LNCaP clone FGC (cell line): ENCODE results near the gene CTNNBL1.
"Not testable (repeated sequence)": the region's sequence is repeated elsewhere in the genome, so short reads cannot be mapped to it uniquely, and the experiment has no call there.

ENCODE experiments used
- DNase-seq: peaks from one replicate; pipeline ENCODE4 v3.0.0-alpha.2; 2011; ENCODE audit warnings: low read depth
- H3K4me3 ChIP-seq: 2 replicates; pipeline ENCODE4 v1.5.1; 2011; ENCODE audit warnings: mild to moderate bottlenecking, low read depth, low read length, control low read depth
- CTCF ChIP-seq: IDR thresholded peaks from 2 replicates; pipeline ENCODE4 v1.5.1; 2012; ENCODE audit warnings: mild to moderate bottlenecking; ENCODE audit not compliant: control insufficient read depth, insufficient read depth; ENCODE audit errors: extremely low read depth

Gene CTNNBL1

GRCh38 chr20:37651932-37652331, 41.9 kb upstream of the CTNNBL1 start:
- DNase-seq: peak; percentile 23
- TF ChIP-seq CTCF: peak; percentile 64
- H3K4me3 ChIP-seq: no peak overlapping the region

GRCh38 chr20:37656945-37657344, 36.9 kb upstream of the CTNNBL1 start:
- no peak for DNase-seq
- TF ChIP-seq CTCF: no peak

GRCh38 chr20:37657924-37658804, 35.7 kb upstream of the CTNNBL1 start:
- H3K4me3 ChIP-seq: no peak overlapping the region
- DNase-seq: no peak
- TF ChIP-seq CTCF: no peak

More at GRCh38 chr20:37656945-37657344, 36.9 kb upstream of the CTNNBL1 start:
- H3K4me3 ChIP-seq: no peak overlapping the region

- H3K4me3 ChIP-seq: no peak overlapping the region
- no peak for DNase-seq
- TF ChIP-seq CTCF: no peak
Measured at GRCh38 chr20:37661519-37661918, 32.3 kb upstream of the CTNNBL1 start.

GRCh38 chr20:37662308-37662707, 31.5 kb upstream of the CTNNBL1 start:
- no peak for TF ChIP-seq CTCF
- no peak overlapping the region for H3K4me3 ChIP-seq
- DNase-seq: no peak

- H3K4me3 ChIP-seq, DNase-seq: not testable (repeated sequence)
Measured at GRCh38 chr20:37664595-37664994, 29.2 kb upstream of the CTNNBL1 start.

GRCh38 chr20:37668166-37668565, 25.7 kb upstream of the CTNNBL1 start:
- no peak for DNase-seq
- TF ChIP-seq CTCF: no peak
- H3K4me3 ChIP-seq: no peak overlapping the region
